Suprapubic skin (tissue), 4 donors: ENCODE data around the gene OR4C6. TPM values are rescaled to one million over a fixed set of nuclear protein-coding genes. Genes with fewer than 3 reads are reported as not detected.

ENCODE experiments used
- DNase-seq, 2 donors: peaks; one replicate each; pipeline ENCODE4 v3.0.0-alpha.2; 2019; ENCODE audit warnings: low spot score in 2 of 2
- H3K27ac ChIP-seq: fragments of 200-600 bp; sonication (generic); one replicate; pipeline ENCODE4 v1.5.1; 2019
- H3K27me3 ChIP-seq: fragments of 200-600 bp; sonication (generic); one replicate; pipeline ENCODE4 v1.5.1; 2019
- H3K36me3 ChIP-seq: fragments of 200-600 bp; sonication (generic); one replicate; pipeline ENCODE4 v1.5.1; 2019
- H3K4me1 ChIP-seq: fragments of 200-600 bp; sonication (generic); one replicate; pipeline ENCODE4 v1.5.1; 2019
- H3K4me3 ChIP-seq: fragments of 200-600 bp; sonication (generic); one replicate; pipeline ENCODE4 v1.5.1; 2019; ENCODE audit warnings: mild to moderate bottlenecking
- H3K9me3 ChIP-seq: fragments of 200-600 bp; sonication (generic); one replicate; pipeline ENCODE4 v1.5.1; 2019
- CTCF ChIP-seq, 2 donors: fragments of 200-600 bp in 1 of 2; fragments of 450-650 bp in 1 of 2; sonication (generic) in 1 of 2; IDR thresholded peaks; one replicate each; pipeline ENCODE4 v1.5.1; 2016 to 2019; ENCODE audit warnings: antibody characterized with exemption in 2 of 2, mild to moderate bottlenecking in 1 of 2, moderate library complexity in 1 of 2
- EP300 ChIP-seq: sonication (generic); formaldehyde crosslinking; IDR thresholded peaks from one replicate; pipeline ENCODE4 v1.6.1; 2017; ENCODE audit warnings: antibody characterized with exemption
- POLR2A ChIP-seq, 2 donors: fragments of 450-650 bp; IDR thresholded peaks; one replicate each; pipeline ENCODE4 v1.6.1; 2017; ENCODE audit warnings: antibody characterized with exemption in 2 of 2, mild to moderate bottlenecking in 2 of 2, moderate library complexity in 2 of 2
- POLR2AphosphoS5 ChIP-seq, 3 donors: sonication (generic); formaldehyde crosslinking; IDR thresholded peaks; one replicate each; pipeline ENCODE4 v1.6.1; 2017; ENCODE audit warnings: antibody characterized with exemption in 3 of 3
- WGBS: methylation state at CpG from one replicate; pipeline ENCODE4 v1.1.5; 2018; 5-methylcytosine and 5-hydroxymethylcytosine counted together
- total RNA-seq, 4 donors: library from RNA; depleted of rRNA; stranded (reverse); fragments of >200 nt; gene quantifications; one replicate each; pipeline ENCODE4 v1.1.0, GENCODE V29; 2016

OR4C6 gene
- total RNA-seq, 4 donors from 2014 or later: not detected

GRCh38 chr11:55658031-55658573, 3.9 kb upstream of the OR4C6 start:
- H3K27me3 ChIP-seq: no peaks in the 10 kb centered on the region
- no peak for TF ChIP-seq EP300
- TF ChIP-seq CTCF (IDR thresholded peaks at IDR 0.05): no peak
- no peak overlapping the region for H3K4me3 ChIP-seq
- no peaks in the 10 kb centered on the region for H3K4me1 ChIP-seq
- DNase-seq: no peak
- no peak overlapping the region for H3K27ac ChIP-seq
- no peaks in the 10 kb centered on the region for H3K36me3 ChIP-seq
- 87% methylated on average over 2 of the region's 2 CpGs for WGBS
- H3K9me3 ChIP-seq: no peaks in the 10 kb centered on the region

GRCh38 chr11:55658608-55659007, 3.4 kb upstream of the OR4C6 start:
- WGBS: 54% methylated on average over 1 of the region's 1 CpG
- H3K9me3 ChIP-seq: no peaks in the 10 kb centered on the region
- no peaks in the 10 kb centered on the region for H3K36me3 ChIP-seq
- no peak overlapping the region for H3K4me3 ChIP-seq
- TF ChIP-seq POLR2AphosphoS5 (IDR thresholded peaks at IDR 0.05) (no peak), POLR2A (IDR thresholded peaks at IDR 0.05) (no peak), EP300 (no peak), CTCF (IDR thresholded peaks at IDR 0.05) (no peak)
- no peak overlapping the region for H3K27ac ChIP-seq
- H3K27me3 ChIP-seq: no peaks in the 10 kb centered on the region
- DNase-seq: no peak
- no peaks in the 10 kb centered on the region for H3K4me1 ChIP-seq

- no peak for DNase-seq
- WGBS: 87% methylated on average over 1 of the region's 2 CpGs
- TF ChIP-seq POLR2AphosphoS5 (IDR thresholded peaks at IDR 0.05) (no peak), CTCF (IDR thresholded peaks at IDR 0.05) (no peak), POLR2A (IDR thresholded peaks at IDR 0.05) (no peak), EP300 (no peak)
- H3K9me3 ChIP-seq: no peaks in the 10 kb centered on the region
- no peaks in the 10 kb centered on the region for H3K4me1 ChIP-seq
- H3K27ac ChIP-seq: no peak overlapping the region
- H3K27me3 ChIP-seq: no peaks in the 10 kb centered on the region
- no peak overlapping the region for H3K4me3 ChIP-seq
- H3K36me3 ChIP-seq: no peaks in the 10 kb centered on the region
Measured at GRCh38 chr11:55669376-55669775, 7.4 kb downstream of the OR4C6 start.

GRCh38 chr11:55673860-55674259, 11.9 kb downstream of the OR4C6 start:
- Histone ChIP-seq H3K9me3 (no peaks in the 10 kb centered on the region), H3K27me3 (no peaks in the 10 kb centered on the region), H3K4me1 (no peaks in the 10 kb centered on the region), H3K4me3 (no peak overlapping the region), H3K27ac (no peak overlapping the region), H3K36me3 (no peaks in the 10 kb centered on the region)
- no peak for TF ChIP-seq POLR2A (IDR thresholded peaks at IDR 0.05)
- no peak for TF ChIP-seq EP300
- no peak for TF ChIP-seq CTCF (IDR thresholded peaks at IDR 0.05)
- TF ChIP-seq POLR2AphosphoS5 (IDR thresholded peaks at IDR 0.05): no peak
- no peak for DNase-seq
- 58% methylated on average over 5 of the region's 5 CpGs for WGBS

GRCh38 chr11:55697817-55698216, 35.8 kb downstream of the OR4C6 start:
- Histone ChIP-seq H3K4me3 (no peak overlapping the region), H3K27ac (no peak overlapping the region), H3K4me1 (no peaks in the 10 kb centered on the region), H3K9me3 (peaks cover 15% of the 10 kb centered on the region), H3K36me3 (no peaks in the 10 kb centered on the region), H3K27me3 (no peaks in the 10 kb centered on the region)
- no peak for TF ChIP-seq CTCF (IDR thresholded peaks at IDR 0.05)
- 78% methylated on average over 3 of the region's 3 CpGs for WGBS
- DNase-seq: no peak
